OCI-LY1 (cell line): ENCODE data around the gene TCP11.

ENCODE experiments used
- EZH2 ChIP-seq: fragments of 200-600 bp; sonication (generic), shearing (Covaris generic); IDR thresholded peaks from 2 replicates; pipeline ENCODE4 v1.8.0; 2017; ENCODE audit warnings: borderline replicate concordance, mixed run types, mild to moderate bottlenecking, antibody characterized with exemption, low read length, moderate library complexity, mixed read lengths
- TF ChIP-seq, protein P1 (sequence below): fragments of 200-600 bp; sonication (generic), shearing (Covaris generic); IDR thresholded peaks from 2 replicates; pipeline ENCODE4 v1.5.1; 2017; ENCODE audit warnings: mild to moderate bottlenecking, antibody characterized with exemption, low read length, moderate library complexity, mixed read lengths

DNA sequence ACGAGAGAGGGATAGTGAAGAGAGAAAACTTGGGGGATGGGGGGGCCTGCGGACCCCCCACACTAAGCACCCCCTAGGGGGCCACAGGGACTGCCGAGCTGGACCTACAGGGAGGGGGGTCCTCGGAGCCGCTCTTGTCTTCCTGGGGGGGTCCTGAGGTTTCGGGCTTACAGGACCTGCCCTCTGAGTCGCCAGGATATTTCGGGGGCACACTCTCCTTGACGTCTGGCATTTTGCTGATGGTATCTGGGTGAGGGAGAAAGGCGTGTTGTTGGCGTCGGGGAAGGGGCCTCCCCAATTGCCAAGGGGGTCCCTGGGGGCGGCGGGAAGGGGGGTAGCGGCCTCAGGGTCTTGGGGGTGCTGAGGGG is 516 bp downstream of the TCP11 start:
- TF ChIP-seq, protein P1, sequence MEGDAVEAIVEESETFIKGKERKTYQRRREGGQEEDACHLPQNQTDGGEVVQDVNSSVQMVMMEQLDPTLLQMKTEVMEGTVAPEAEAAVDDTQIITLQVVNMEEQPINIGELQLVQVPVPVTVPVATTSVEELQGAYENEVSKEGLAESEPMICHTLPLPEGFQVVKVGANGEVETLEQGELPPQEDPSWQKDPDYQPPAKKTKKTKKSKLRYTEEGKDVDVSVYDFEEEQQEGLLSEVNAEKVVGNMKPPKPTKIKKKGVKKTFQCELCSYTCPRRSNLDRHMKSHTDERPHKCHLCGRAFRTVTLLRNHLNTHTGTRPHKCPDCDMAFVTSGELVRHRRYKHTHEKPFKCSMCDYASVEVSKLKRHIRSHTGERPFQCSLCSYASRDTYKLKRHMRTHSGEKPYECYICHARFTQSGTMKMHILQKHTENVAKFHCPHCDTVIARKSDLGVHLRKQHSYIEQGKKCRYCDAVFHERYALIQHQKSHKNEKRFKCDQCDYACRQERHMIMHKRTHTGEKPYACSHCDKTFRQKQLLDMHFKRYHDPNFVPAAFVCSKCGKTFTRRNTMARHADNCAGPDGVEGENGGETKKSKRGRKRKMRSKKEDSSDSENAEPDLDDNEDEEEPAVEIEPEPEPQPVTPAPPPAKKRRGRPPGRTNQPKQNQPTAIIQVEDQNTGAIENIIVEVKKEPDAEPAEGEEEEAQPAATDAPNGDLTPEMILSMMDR, result no peak
- no peak for TF ChIP-seq EZH2
